AG09319 (cell line): Measurements from ENCODE around the gene NOL11.
A peak's percentile ranks its signal among the peaks of the same experiment; 100 is the strongest.

ENCODE experiments used
- DNase-seq: peaks from one replicate; pipeline ENCODE4 v3.0.0-alpha.2; 2010; ENCODE audit warnings: low read depth; ENCODE audit errors: extremely low read depth
- TF ChIP-seq, protein P1 (sequence below): IDR thresholded peaks from 2 replicates; pipeline ENCODE4 v1.5.1; 2011; ENCODE audit warnings: low read depth, mild to moderate bottlenecking, inconsistent platforms, low read length, moderate library complexity

The NOL11 gene

DNA sequence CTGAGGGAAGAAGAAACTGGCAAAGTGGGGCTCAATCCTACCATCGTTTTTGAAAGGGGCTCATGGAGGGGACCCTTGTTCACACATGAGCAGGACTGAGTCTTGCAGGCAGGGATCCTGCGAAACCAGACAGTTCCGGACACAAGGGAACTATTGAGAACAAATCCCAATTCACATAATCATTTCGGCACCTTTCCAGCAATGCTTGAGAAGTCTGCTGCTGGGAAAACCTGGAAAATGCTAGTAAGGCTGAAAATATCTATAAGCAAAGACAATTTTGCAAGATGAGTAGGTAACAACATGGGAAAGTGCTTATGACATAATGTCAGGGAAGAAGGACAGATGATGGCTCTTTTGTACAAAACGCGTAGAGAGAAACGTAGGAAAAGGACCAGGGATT lies 55.5 kb downstream of the NOL11 start:
- DNase-seq = no peak

DNA sequence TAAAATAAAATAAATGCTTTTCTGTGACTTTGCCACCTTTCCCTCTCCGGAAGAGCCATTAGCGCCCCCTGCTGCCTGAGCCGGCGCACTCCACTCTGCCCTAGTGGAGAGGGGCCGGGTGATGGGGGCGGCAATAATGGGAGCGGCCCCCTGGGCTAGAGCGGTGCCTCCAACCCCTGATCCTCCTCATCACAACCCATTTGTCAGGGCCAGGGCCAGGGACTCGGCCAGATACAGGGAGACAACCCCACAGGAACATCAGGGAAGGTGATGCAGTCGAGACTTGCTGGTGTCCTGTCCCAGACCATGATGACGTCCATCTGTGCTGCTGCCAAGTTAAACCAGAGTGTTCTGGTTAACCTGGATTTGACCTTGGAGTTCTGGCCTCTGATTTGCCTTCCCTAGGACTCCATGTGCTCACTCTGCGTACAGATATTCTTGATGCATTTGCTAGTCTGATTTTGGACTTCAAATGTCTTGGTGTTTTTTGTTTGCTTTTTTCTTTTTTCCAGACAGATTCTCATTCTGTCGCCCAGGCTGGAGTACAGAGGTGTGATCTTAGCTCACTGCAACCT lies 61.4 kb downstream of the NOL11 start:
- TF ChIP-seq, protein P1, sequence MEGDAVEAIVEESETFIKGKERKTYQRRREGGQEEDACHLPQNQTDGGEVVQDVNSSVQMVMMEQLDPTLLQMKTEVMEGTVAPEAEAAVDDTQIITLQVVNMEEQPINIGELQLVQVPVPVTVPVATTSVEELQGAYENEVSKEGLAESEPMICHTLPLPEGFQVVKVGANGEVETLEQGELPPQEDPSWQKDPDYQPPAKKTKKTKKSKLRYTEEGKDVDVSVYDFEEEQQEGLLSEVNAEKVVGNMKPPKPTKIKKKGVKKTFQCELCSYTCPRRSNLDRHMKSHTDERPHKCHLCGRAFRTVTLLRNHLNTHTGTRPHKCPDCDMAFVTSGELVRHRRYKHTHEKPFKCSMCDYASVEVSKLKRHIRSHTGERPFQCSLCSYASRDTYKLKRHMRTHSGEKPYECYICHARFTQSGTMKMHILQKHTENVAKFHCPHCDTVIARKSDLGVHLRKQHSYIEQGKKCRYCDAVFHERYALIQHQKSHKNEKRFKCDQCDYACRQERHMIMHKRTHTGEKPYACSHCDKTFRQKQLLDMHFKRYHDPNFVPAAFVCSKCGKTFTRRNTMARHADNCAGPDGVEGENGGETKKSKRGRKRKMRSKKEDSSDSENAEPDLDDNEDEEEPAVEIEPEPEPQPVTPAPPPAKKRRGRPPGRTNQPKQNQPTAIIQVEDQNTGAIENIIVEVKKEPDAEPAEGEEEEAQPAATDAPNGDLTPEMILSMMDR = peak; percentile 54
- DNase-seq = no peak

More for the DNA sequence above, 55.5 kb downstream of the NOL11 start:
- TF ChIP-seq, protein P1 = no peak

DNA sequence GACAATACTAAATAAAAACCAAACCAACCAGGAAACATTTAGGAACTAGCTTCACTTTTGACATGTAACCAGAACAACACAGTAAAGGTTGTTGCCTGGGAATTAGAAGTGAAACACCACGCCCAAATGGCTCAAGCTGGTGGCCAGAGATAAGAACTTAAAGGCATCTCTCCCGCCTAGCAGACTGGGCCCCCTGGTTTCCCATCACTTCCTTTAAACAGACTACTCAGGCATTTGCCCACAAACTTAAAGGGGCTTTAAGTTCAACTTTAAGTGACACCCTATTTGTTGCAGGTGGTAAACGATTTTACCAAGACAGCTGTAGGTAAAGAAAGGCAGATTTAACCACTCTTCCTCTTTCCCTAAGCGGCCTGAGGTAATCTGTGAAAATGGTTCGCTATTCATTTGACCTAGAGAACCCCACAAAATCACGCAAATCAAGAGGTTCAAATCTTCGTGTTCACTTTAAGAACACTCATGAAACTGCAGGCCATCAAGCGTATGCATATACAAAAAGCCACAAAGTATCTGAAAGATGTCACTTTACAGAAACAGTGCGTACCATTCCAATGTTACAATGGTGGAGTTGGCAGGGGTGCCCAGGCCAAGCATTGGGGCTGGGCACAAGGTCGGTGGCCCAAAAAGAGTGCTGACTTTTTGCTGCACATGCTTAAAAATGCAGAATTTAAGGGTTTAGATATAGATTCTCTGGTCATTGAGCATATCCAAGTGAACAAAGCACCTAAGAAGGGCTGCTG lies 66.8 kb downstream of the NOL11 start:
- no peak for DNase-seq
- TF ChIP-seq, protein P1 = no peak

DNA sequence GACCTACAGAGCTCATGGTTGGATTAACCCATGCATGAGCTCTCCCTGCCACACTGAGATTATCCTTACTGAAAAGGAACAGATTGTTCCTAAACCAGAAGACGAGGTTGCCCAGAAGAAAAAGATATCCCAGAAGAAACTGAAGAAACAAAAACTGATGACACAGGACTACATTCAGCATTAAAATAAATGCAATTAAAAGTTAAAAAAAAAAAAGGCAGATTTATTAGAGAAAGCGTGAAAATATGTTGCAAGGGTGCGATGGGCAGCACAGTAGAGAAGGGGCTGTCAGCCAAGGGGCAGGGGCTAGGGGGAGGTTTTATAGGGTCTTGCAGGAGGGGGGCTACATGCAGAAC lies 67.4 kb downstream of the NOL11 start:
- DNase-seq = no peak
- TF ChIP-seq, protein P1 = no peak

DNA sequence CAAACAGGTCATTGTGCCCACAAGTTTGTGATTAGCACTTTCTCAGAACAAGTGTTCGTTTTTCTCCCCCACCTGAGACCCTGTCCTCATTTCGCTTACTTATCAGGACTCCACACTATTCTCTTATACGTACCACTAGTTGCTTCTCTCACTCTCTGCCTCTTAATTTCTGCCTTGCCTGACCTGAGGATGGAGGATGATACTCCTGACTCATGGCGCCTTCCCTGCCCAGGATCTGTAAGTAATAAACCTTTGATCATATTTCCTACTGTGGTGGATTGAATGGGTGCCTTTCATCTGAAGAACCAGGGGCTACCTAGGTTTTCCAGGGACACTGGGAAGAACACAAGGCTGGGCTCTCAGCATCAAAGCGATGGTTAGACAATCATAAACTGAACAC lies 67.8 kb downstream of the NOL11 start:
- no peak for DNase-seq
- TF ChIP-seq, protein P1 = no peak
